Kidney epithelial cell (primary cell): ENCODE results near the gene PPP2R1B. TPM values are rescaled to one million over a fixed set of nuclear protein-coding genes. Genes with fewer than 3 reads are reported as not detected.
"Not testable (repeated sequence)": the region's sequence is repeated elsewhere in the genome, so short reads cannot be mapped to it uniquely, and the experiment has no call there.

Source experiments
- DNase-seq: peaks from one replicate; pipeline ENCODE4 v3.0.0-alpha.2; 2010; ENCODE audit warnings: low read depth
- H3K27me3 ChIP-seq: 2 replicates; pipeline ENCODE4 v1.6.0; 2011; ENCODE audit warnings: low read length; ENCODE audit not compliant: control insufficient read depth, insufficient read depth
- H3K36me3 ChIP-seq: 2 replicates; pipeline ENCODE4 v1.5.1; 2011; ENCODE audit warnings: low read length; ENCODE audit not compliant: control insufficient read depth, insufficient read depth
- H3K4me3 ChIP-seq: 2 replicates; pipeline ENCODE4 v1.5.1; 2011; ENCODE audit warnings: low read depth, mild to moderate bottlenecking, control low read depth, low read length
- CTCF ChIP-seq: IDR thresholded peaks from 2 replicates; pipeline ENCODE4 v1.5.1; 2011; ENCODE audit warnings: mild to moderate bottlenecking, moderate library complexity, low read length, control low read depth, inconsistent platforms; ENCODE audit not compliant: insufficient read depth, poor library complexity, severe bottlenecking
- total RNA-seq: library from RNA; depleted of rRNA; stranded (reverse); fragments of >200 nt; gene quantifications from 2 replicates; pipeline ENCODE4 v1.2.3, GENCODE V29; 2015

The PPP2R1B gene
- total RNA-seq, 1 donor from 2014 or later: 34.5 TPM

- Histone ChIP-seq H3K4me3 (no peak overlapping the region), H3K27me3 (no peaks in the 10 kb centered on the region), H3K36me3 (no peaks in the 10 kb centered on the region)
- no peak for TF ChIP-seq CTCF
- DNase-seq: no peak
Observed at GRCh38 chr11:111788464-111788863, 22.3 kb upstream of the PPP2R1B start.

GRCh38 chr11:111788051-111788450 is 21.9 kb upstream of the PPP2R1B start:
- no peak for TF ChIP-seq CTCF
- no peaks in the 10 kb centered on the region for H3K27me3 ChIP-seq
- no peak overlapping the region for H3K4me3 ChIP-seq
- H3K36me3 ChIP-seq: no peaks in the 10 kb centered on the region
- no peak for DNase-seq

GRCh38 chr11:111785886-111786412 is 19.8 kb upstream of the PPP2R1B start:
- H3K4me3 ChIP-seq: no peak overlapping the region
- no peaks in the 10 kb centered on the region for H3K27me3 ChIP-seq
- DNase-seq: no peak
- TF ChIP-seq CTCF: no peak
- H3K36me3 ChIP-seq: no peaks in the 10 kb centered on the region

GRCh38 chr11:111785076-111785475 is 18.9 kb upstream of the PPP2R1B start:
- Histone ChIP-seq H3K36me3 (no peaks in the 10 kb centered on the region), H3K4me3 (no peak overlapping the region), H3K27me3 (no peaks in the 10 kb centered on the region)
- DNase-seq: no peak
- TF ChIP-seq CTCF: no peak

- DNase-seq, H3K36me3 ChIP-seq, H3K27me3 ChIP-seq, H3K4me3 ChIP-seq: not testable (repeated sequence)
Observed at GRCh38 chr11:111784311-111784710, 18.1 kb upstream of the PPP2R1B start.

- no peaks in the 10 kb centered on the region for H3K36me3 ChIP-seq
- no peak for DNase-seq
- no peaks in the 10 kb centered on the region for H3K27me3 ChIP-seq
- TF ChIP-seq CTCF: no peak
- no peak overlapping the region for H3K4me3 ChIP-seq
Observed at GRCh38 chr11:111782109-111782741, 16.0 kb upstream of the PPP2R1B start.
